Cerebellar cortex (tissue), 1 donor: ENCODE measurements around the gene POLRMT.
A peak's percentile ranks its signal among the peaks of the same experiment; 100 is the strongest.
"Not testable (repeated sequence)": the region's sequence is repeated elsewhere in the genome, so short reads cannot be mapped to it uniquely, and the experiment has no call there.

Experiments used
- DNase-seq: peaks from one replicate; pipeline ENCODE4 v3.0.0-alpha.2; 2015; ENCODE audit warnings: low spot score

Gene POLRMT

DNA sequence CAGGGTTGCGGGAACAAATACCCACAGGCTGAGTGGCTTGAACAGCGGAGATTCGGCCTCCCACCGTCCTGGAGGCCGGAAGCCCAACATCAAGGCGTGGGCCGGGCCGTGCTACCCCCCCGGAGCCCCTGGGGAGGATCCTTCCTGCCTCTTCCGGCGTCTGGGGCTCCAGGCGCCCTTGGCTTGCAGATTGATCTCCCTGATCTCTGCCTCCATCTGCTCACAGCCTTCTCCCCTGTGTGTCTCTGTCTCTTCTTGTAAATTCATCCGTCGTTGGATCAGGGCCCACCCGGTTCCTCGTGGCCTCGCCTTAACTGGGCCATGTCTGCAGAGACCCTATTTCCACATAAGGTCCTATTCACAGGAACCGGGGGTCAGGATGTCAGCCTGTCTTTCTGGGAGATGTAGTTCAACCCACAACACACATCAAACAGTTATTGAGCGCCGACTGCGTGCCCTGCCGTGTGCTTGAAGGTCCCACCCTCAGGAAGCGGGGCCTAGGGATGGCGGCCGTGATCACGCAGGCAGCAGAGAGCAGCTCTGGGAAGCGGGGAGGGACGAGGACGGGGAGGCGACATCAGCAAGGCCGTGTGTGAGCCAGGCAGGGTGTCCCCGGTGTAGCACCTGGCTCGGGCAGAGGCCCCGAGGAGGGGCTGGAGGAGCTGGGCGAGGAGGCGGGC, 22.4 kb downstream of the POLRMT start:
- peak; percentile 49 for DNase-seq

DNA sequence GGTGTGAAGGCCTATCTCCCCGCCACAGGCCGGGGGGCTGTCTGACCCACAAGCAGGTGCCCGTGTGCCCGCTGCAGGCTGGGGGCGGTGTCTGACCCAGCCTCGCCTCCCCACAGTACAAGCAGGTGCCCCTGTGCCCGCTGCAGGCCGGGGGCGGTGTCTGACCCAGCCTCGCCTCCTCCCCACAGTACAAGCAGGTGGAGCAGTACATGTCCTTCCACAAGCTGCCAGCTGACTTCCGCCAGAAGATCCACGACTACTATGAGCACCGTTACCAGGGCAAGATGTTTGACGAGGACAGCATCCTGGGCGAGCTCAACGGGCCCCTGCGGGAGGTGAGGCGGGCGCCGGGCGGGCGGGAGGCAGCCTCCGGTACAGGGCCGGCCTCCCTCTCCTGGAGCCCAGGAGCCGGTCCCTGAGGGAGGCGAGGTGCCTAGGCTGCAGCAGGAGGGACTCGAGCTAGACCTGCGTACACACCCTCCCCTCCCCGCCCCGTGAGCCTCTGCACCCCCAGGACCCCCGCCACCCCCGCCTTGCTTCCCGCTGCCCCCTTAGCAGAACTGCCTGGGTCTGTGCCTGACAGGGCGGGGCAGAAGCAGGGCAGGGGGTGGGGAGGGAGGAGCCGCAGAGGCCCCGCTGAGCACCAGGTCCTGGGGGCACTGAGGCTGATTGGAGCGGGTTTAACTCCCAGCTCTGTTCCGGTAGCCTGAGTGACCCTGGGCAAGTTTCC, 23.1 kb downstream of the POLRMT start:
- DNase-seq = no peak

- DNase-seq = no peak
Observed at GRCh38 chr19:609004-609346, 24.4 kb downstream of the POLRMT start.

DNA sequence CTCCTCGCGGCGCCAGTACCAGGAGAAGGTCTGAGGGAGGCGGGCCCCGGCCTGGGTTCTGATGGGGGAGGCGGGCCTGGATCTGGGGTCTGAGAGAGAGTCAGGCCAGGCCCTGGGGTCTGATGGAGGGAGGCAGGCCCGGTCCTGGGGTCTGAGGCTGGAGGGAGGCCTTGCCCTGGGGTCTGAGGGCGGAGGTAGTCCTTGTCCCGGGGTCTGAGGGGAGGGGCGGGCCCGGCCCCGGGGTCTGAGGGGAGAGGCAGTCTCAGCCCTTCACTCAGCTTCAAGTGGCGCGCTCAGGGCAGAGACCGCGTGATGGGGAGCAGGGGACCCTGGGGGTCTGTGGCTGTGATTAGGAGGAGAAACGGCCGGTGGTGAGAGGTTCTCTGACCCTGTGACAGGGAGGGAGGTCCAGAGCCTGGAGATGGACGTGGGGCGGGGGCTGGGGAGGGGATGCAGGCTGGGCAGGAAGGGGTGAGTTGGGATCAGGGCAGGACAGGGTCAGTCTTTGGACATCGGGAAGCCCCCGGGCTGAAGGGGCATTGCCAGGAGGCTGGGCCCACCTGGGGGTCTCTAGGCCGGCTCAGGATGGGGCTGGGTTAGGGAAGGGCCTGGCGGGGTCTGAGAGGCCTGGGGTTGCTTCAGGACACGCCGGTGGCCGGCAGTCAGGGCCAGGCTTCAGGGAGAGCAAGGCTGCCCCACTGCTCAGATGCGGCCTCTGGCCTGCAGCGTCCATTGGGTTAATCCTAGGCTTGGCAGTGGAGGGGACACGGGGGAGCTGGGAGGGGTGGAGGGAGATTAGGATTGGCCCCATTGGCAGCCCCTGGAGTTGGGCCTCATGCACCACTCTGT, 25.0 kb downstream of the POLRMT start:
- no peak for DNase-seq

DNA sequence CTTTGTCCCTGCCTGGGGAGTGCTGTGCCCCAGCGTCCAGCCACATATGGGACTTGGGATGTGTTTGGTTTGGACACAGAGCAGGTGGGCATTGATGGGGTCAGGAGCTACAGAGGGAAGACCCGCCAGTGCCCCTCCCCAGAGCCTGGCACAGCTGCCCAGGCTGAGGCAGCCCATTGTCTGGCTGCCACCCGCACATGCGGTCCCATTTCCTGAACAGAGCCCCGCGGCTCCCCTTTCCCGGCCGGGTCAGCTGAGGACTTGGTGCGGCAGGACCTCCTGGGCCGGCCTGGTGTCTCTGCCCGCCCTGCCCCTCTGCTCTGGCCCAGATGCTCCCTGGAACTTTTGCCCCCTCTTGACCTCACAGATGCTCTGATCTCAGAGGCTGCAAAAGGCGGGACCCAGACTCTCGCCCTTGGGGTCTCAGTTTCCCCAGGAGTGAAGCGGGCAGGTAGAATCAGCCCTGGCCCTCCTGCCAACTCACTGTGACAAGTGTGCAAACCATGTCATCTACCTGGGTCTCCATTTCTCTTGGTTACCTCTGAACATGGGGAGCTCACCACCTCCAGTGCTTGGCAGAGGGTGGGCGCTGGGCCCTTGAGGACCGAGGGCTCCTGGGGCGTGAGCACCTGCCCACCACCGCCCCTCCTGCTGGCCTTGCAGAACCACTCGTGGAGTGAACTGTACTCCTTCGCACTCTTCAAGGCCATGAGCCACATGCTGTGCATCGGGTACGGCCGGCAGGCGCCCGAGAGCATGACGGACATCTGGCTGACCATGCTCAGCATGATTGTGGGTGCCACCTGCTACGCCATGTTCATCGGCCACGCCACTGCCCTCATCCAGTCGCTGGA, 25.8 kb downstream of the POLRMT start:
- no peak for DNase-seq

GRCh38 chr19:605061-605971, 28.0 kb downstream of the POLRMT start:
- DNase-seq = not testable (repeated sequence)

GRCh38 chr19:604355-604754, 29.0 kb downstream of the POLRMT start:
- DNase-seq = no peak

DNA sequence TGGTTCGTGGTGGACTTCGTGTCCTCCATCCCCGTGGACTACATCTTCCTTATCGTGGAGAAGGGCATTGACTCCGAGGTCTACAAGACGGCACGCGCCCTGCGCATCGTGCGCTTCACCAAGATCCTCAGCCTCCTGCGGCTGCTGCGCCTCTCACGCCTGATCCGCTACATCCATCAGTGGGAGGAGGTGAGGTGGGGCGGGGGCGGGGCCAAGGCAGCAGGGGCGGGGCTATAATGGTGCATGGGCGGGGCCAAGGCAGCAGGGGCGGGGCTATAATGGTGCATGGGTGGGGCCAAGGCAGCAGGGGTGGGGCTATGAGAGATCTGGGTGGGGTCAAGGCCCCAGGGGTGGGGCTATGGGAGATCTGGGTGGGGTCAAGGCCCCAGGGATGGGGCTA, 29.6 kb downstream of the POLRMT start:
- not testable (repeated sequence) for DNase-seq

- DNase-seq = not testable (repeated sequence)
Observed at GRCh38 chr19:603302-603639, 30.1 kb downstream of the POLRMT start.

GRCh38 chr19:602391-603301, 30.7 kb downstream of the POLRMT start:
- DNase-seq = no peak

GRCh38 chr19:601790-602189, 31.5 kb downstream of the POLRMT start:
- no peak for DNase-seq

GRCh38 chr19:601310-601709, 32.0 kb downstream of the POLRMT start:
- DNase-seq = no peak

DNA sequence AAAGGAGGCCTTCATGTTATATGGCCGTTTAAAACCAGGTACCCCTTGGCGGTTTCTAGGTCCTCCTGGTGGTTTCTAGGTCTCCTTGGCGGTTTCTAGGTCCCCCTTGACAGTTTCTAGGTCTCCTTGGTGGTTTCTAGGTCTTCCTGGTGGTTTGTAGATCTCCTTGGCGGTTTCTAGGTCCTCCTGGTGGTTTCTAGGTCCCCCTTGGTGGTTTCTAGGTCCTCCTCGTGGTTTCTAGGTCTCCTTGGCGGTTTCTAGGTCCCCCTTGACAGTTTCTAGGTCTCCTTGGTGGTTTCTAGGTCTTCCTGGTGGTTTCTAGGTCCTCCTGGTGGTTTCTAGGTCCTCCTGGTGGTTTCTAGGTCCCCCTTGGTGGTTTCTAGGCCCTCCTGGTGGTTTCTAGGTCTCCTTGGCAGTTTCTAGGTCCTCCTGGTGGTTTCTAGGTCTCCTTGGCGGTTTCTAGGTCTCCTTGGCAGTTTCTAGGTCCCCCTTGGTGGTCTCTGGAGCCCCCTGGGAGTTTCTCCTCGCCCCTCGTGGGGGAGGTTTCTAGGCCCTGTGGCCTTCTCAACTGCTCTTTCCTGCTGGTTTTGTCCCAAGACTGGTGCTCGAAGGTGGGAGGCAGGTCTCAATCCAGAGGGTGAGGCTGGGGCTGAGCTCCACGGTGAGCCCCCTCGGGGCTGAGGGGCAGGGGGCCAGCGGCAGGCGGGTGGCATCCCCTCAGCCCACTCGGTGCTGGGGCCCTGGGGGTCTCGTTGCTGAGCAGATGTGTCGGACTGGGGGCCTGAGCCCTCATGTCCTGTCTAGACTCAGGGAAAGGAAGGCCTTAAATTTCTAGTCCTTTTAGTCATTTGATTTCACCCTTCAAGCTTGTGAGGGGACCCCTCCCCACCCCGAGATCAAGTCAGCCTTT, 35.7 kb downstream of the POLRMT start:
- no peak for DNase-seq

DNA sequence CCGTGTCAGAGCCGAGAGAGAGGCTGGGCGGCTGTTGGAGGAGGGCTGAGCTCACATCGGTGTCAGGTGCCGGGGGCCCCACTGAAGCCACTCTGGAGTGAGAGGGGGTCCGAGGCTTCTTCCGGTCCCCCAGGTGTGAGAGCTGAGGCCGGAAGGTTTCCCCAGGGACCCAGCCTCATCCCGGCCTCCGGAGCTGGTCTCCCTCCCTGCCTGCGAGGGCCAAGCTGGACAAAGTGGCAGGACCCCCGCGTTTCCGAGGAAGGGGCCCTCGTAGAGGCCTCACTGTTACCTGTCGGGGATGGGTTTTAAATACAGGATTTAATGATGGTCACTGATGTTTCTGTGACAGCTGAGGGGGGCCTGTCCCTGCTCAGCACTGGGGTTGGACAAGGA, 37.1 kb downstream of the POLRMT start:
- no peak for DNase-seq

- DNase-seq = no peak
Observed at GRCh38 chr19:595326-596262, 37.7 kb downstream of the POLRMT start.

- no peak for DNase-seq
Observed at GRCh38 chr19:594265-594870, 39.0 kb downstream of the POLRMT start.

DNA sequence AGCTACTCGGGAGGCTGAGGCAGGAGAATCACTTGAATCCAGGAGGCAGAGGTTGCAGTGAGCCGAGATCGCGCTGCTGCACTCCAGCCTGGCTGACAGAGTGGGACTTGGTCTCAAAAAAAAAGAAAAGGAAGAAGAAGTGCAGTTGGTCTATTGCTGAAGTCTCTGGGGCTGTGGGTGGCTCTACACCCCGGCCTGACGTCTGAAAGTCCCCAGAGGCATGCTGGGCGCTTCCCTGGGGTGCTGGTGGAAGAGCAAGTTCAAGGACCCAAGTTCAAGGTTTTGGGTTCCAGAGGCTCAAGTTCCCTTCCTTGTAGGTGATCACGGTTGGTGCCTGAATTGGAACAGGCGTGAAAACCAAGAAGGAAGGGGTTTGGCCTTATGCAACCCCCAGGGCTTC, 39.8 kb downstream of the POLRMT start:
- DNase-seq = no peak
